A549 (cell line): ENCODE measurements around the gene KHDRBS1. TPM values are rescaled to one million over a fixed set of nuclear protein-coding genes. Genes with fewer than 3 reads are reported as not detected.
A peak's percentile ranks its signal among the peaks of the same experiment; 100 is the strongest.

Experiments used
- ATAC-seq, 2 experiments: fragments of 200-7000 bp in 1 of 2; fragments of >200 bp in 1 of 2; cut with Nextera tagmentation in 1 of 2; cut with Tn5 transposase in 1 of 2; 3 replicates each; pipeline versions ENCODE4 v1.8.0 to v1.9.1; 2018 to 2020; ENCODE audit warnings: mild to moderate bottlenecking in 1 of 2, moderate library complexity in 1 of 2
- CTCF ChIA-PET: fragments of 300-600 bp; sonication (Branson Sonifier 250); formaldehyde crosslinking; extraction: SDS; loops from one replicate; lab custom pipeline; 2021; ENCODE audit warnings: antibody characterized with exemption, inconsistent platforms; lab: Yijun Ruan, JAX
- POLR2A ChIA-PET: fragments of 350-600 bp; formaldehyde crosslinking; extraction: SDS; loops from one replicate; lab custom pipeline; 2021; ENCODE audit warnings: antibody characterized with exemption, inconsistent platforms; lab: Yijun Ruan, JAX
- DNase-seq, 2 experiments: peaks; one replicate each; pipeline versions ENCODE4 v3.0.0 to v3.0.0-alpha.2; 2011 to 2016; ENCODE audit warnings: low read depth in 1 of 2, low spot score in 1 of 2
- FAIRE-seq: peaks from 2 replicates; lab custom pipeline; 2011; peaks lifted over from hg19 to GRCh38; lab: Jason Lieb, UNC
- H3K27ac ChIP-seq, 2 experiments: fragments of >200 bp; sonication (Bioruptor Twin); formaldehyde crosslinking; 3 replicates each; pipeline ENCODE4 v1.5.1; 2016 to 2017
- H3K4me1 ChIP-seq: fragments of >200 bp; sonication (Bioruptor Twin); formaldehyde crosslinking; 3 replicates; pipeline ENCODE4 v1.6.1; 2016
- H3K4me2 ChIP-seq: fragments of >200 bp; sonication (Bioruptor Twin); formaldehyde crosslinking; 3 replicates; pipeline ENCODE4 v1.6.1; 2016
- H3K4me3 ChIP-seq: fragments of >200 bp; sonication (Bioruptor Twin); formaldehyde crosslinking; 3 replicates; pipeline ENCODE4 v1.5.1; 2016
- H3K9me3 ChIP-seq: fragments of >200 bp; sonication (Bioruptor Twin); formaldehyde crosslinking; 3 replicates; pipeline ENCODE4 v1.6.1; 2016
- BHLHE40 ChIP-seq: IDR thresholded peaks from 2 replicates; pipeline ENCODE4 v1.6.1; 2012; ENCODE audit warnings: low read depth, low read length, inconsistent platforms
- CEBPB ChIP-seq, 2 experiments: fragments of >200 bp in 1 of 2; sonication (Bioruptor Twin) in 1 of 2; formaldehyde crosslinking in 1 of 2; IDR thresholded peaks; 2 replicates each; pipeline ENCODE4 v1.6.1; 2012 to 2016
- CHD4 ChIP-seq: fragments of 200-600 bp; sonication (generic); IDR thresholded peaks from 2 replicates; pipeline ENCODE4 v1.6.1; 2016; ENCODE audit warnings: antibody characterized with exemption, mild to moderate bottlenecking, borderline replicate concordance
- EHF ChIP-seq: fragments of 250-450 bp; sonication (Bioruptor Pico); IDR thresholded peaks from 2 replicates; pipeline ENCODE4 v1.5.0; 2020; ENCODE audit warnings: mild to moderate bottlenecking
- EHMT2 ChIP-seq: fragments of 200-600 bp; sonication (generic); IDR thresholded peaks from 2 replicates; pipeline ENCODE4 v1.6.1; 2016; ENCODE audit warnings: antibody characterized with exemption, low read depth, mild to moderate bottlenecking, moderate library complexity
- FOSL2 ChIP-seq, 2 experiments: fragments of 450-650 bp in 1 of 2; fragments of >200 bp in 1 of 2; sonication (Bioruptor Twin) in 1 of 2; formaldehyde crosslinking; IDR thresholded peaks; 2 replicates each; pipeline versions ENCODE4 v1.5.0 to v1.6.1; 2016 to 2020; ENCODE audit warnings: mild to moderate bottlenecking in 1 of 2, moderate library complexity in 1 of 2
- GATA3 ChIP-seq: IDR thresholded peaks from 2 replicates; pipeline ENCODE4 v1.6.1; 2012; ENCODE audit warnings: borderline replicate concordance
- HOXB13 ChIP-seq: fragments of 250-450 bp; sonication (Bioruptor Pico); IDR thresholded peaks from 2 replicates; pipeline ENCODE4 v1.5.0; 2020; ENCODE audit warnings: low read depth, mild to moderate bottlenecking, moderate library complexity
- HOXB5 ChIP-seq: fragments of 250-450 bp; sonication (Bioruptor Pico); IDR thresholded peaks from 2 replicates; pipeline ENCODE4 v1.5.0; 2020; ENCODE audit warnings: mild to moderate bottlenecking, moderate library complexity
- MAFK ChIP-seq: fragments of 450-650 bp; IDR thresholded peaks from 2 replicates; pipeline ENCODE4 v1.6.1; 2014; ENCODE audit not compliant: partially characterized antibody
- MYC ChIP-seq: IDR thresholded peaks from 2 replicates; pipeline ENCODE4 v1.6.1; 2012; ENCODE audit warnings: mild to moderate bottlenecking, inconsistent platforms, low read length, improper control_type of control experiment, borderline replicate concordance
- NR3C1 ChIP-seq: fragments of >200 bp; sonication (Bioruptor Twin); formaldehyde crosslinking; IDR thresholded peaks from 3 replicates; pipeline ENCODE4 v1.6.1; 2017
- PHF8 ChIP-seq: fragments of 200-600 bp; sonication (generic); IDR thresholded peaks from 2 replicates; pipeline ENCODE4 v1.6.1; 2016; ENCODE audit warnings: low read depth, mild to moderate bottlenecking, antibody characterized with exemption, moderate library complexity, borderline replicate concordance
- POLR2A ChIP-seq: IDR thresholded peaks from 2 replicates; pipeline ENCODE4 v1.6.1; 2012; ENCODE audit warnings: mild to moderate bottlenecking, low read length
- RNF2 ChIP-seq: fragments of 200-600 bp; sonication (generic); IDR thresholded peaks from 2 replicates; pipeline ENCODE4 v1.6.1; 2016; ENCODE audit warnings: low read depth, mild to moderate bottlenecking, antibody characterized with exemption, moderate library complexity, borderline replicate concordance
- TFCP2L1 ChIP-seq: fragments of 250-450 bp; sonication (Bioruptor Pico); IDR thresholded peaks from 2 replicates; pipeline ENCODE4 v1.5.0; 2021; ENCODE audit warnings: mild to moderate bottlenecking
- ZNF302 ChIP-seq: fragments of 250-450 bp; sonication (Bioruptor Pico); IDR thresholded peaks from 2 replicates; pipeline ENCODE4 v1.9.0; 2021; ENCODE audit warnings: inconsistent platforms, mild to moderate bottlenecking, moderate library complexity
- ZSCAN20 ChIP-seq: fragments of 250-450 bp; sonication (Bioruptor Pico); IDR thresholded peaks from 2 replicates; pipeline ENCODE4 v1.8.0; 2022; ENCODE audit warnings: mild to moderate bottlenecking, moderate library complexity
- WGBS: methylation state at CpG from one replicate; pipeline ENCODE4 v1.1.6; 2017; ENCODE audit errors: missing lambda C conversion rate; 5-methylcytosine and 5-hydroxymethylcytosine counted together
- polyA plus RNA-seq, 4 experiments: library from polyadenylated mRNA; depleted of rRNA in 3 of 4; stranded (reverse); fragments of >200 nt; fragmentation: RNase III in 1 of 4; extraction: RNeasy Plus Mini Kit Qiagen cat#74134 plus additional on column Dnase treatment in 1 of 4; gene quantifications; 2 replicates in 3 of 4; 3 replicates in 1 of 4; pipeline ENCODE4 v1.2.3, GENCODE V29; 2011 to 2017
- TF ChIP-seq, protein P1 (sequence below): fragments of 150-350 bp; IDR thresholded peaks from 2 replicates; pipeline ENCODE4 v1.6.1; 2014; ENCODE audit warnings: low read depth, mild to moderate bottlenecking, low read length
- TF ChIP-seq, protein P2 (sequence below): IDR thresholded peaks from 2 replicates; pipeline ENCODE4 v1.6.1; 2012
- TF ChIP-seq, protein P3 (sequence below): fragments of 250-450 bp; sonication (Bioruptor Pico); IDR thresholded peaks from 2 replicates; pipeline ENCODE4 v1.5.0; 2020; ENCODE audit warnings: low read depth, mild to moderate bottlenecking, moderate library complexity

KHDRBS1 gene
- polyA plus RNA-seq, 2 of the 4 experiments (the other 2 are of a cell fraction) = 60.6 to 109 TPM

- TF ChIP-seq ZNF302 (CRISPR knock-in tag) (no peak), CEBPB (IDR thresholded peaks at IDR 0.05) (no peak), CHD4 (no peak), FOSL2 (IDR thresholded peaks at IDR 0.05) (no peak), FOSL2 (CRISPR knock-in tag; IDR thresholded peaks at IDR 0.05) (no peak)
- TF ChIP-seq, protein P1, sequence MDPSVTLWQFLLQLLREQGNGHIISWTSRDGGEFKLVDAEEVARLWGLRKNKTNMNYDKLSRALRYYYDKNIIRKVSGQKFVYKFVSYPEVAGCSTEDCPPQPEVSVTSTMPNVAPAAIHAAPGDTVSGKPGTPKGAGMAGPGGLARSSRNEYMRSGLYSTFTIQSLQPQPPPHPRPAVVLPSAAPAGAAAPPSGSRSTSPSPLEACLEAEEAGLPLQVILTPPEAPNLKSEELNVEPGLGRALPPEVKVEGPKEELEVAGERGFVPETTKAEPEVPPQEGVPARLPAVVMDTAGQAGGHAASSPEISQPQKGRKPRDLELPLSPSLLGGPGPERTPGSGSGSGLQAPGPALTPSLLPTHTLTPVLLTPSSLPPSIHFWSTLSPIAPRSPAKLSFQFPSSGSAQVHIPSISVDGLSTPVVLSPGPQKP = no peak
Observed at GRCh38 chr1:32023351-32023750, 9.7 kb downstream of the KHDRBS1 start (continued).

DNA sequence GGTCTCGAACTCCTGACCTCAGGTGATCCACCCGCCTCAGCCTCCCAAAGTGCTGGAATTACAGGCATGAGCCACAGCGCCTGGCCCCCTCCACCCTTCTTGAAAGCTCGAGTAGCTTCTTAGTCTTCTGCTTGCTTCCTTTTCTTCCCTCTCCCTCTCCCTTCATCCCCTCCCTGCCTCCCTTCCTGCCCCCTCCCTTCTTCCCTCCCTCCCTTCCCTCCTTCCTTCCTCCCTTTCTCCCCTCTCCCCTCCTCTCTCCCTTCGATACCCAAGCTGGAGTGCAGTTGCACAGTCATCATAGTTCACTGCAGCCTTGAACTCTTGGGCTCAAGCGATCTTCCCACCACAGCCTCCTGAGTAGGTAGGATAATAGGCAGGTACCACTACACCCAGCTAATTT lies 11.8 kb downstream of the KHDRBS1 start:
- CTCF ChIA-PET = no interaction called here
- DNase-seq (no peak), ATAC-seq (no peak), FAIRE-seq (no peak)
- H3K4me3 ChIP-seq = no peak overlapping the region
- H3K4me1 ChIP-seq = peaks cover 10% of the 10 kb centered on the region; the same call in 1 of the 3 replicates
- H3K27ac ChIP-seq = no peak overlapping the region
- 98% methylated on average over 6 of the region's 6 CpGs for WGBS
- H3K4me2 ChIP-seq = no peak overlapping the region
- no peaks in the 10 kb centered on the region for H3K9me3 ChIP-seq
- POLR2A ChIA-PET = no interaction called here
- TF ChIP-seq ZSCAN20 (CRISPR knock-in tag) (no peak), PHF8 (no peak), MAFK (no peak), BHLHE40 (no peak), CEBPB (IDR thresholded peaks at IDR 0.05) (no peak), POLR2A (no peak), MYC (no peak), CHD4 (no peak)
- TF ChIP-seq, protein P2, sequence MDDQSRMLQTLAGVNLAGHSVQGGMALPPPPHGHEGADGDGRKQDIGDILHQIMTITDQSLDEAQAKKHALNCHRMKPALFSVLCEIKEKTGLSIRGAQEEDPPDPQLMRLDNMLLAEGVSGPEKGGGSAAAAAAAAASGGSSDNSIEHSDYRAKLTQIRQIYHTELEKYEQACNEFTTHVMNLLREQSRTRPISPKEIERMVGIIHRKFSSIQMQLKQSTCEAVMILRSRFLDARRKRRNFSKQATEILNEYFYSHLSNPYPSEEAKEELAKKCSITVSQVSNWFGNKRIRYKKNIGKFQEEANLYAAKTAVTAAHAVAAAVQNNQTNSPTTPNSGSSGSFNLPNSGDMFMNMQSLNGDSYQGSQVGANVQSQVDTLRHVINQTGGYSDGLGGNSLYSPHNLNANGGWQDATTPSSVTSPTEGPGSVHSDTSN = no peak

DNA sequence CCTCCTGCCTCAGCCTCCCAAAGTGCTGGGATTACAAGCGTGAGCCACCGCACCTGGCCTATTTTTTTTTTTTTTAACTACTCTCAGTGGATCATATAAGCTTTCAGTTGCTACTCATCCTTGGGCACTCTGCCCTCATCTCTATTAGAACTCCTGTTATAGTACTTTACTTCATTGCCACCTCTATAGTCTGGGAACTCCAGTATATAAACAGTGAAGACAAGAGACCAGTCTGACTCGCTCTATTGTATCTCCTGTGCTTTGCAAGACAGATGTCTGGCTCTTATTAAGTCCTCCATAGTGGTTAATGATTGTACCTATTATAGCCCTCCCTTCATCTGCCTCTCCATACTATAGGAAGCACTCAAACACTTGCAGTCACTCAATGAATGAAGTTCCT lies 15.1 kb downstream of the KHDRBS1 start:
- ChIA-PET CTCF (no interaction called here), POLR2A (no interaction called here)
- 99% methylated on average over 3 of the region's 3 CpGs for WGBS
- no peak overlapping the region for H3K4me2 ChIP-seq
- no peak overlapping the region for H3K4me3 ChIP-seq
- no peak overlapping the region for H3K27ac ChIP-seq
- DNase-seq = no peak
- ATAC-seq = peak in 1 of 2 experiments; percentile 52; a peak in 3 of 6 replicates
- no peak for FAIRE-seq
- TF ChIP-seq MAFK = no peak
- no peak for TF ChIP-seq RNF2
- no peak for TF ChIP-seq HOXB13 (CRISPR knock-in tag)
- TF ChIP-seq HOXB5 (CRISPR knock-in tag) = no peak
- TF ChIP-seq NR3C1 = no peak
- H3K9me3 ChIP-seq = no peaks in the 10 kb centered on the region
- no peaks in the 10 kb centered on the region; the same call in 2 of the 3 replicates for H3K4me1 ChIP-seq

DNA sequence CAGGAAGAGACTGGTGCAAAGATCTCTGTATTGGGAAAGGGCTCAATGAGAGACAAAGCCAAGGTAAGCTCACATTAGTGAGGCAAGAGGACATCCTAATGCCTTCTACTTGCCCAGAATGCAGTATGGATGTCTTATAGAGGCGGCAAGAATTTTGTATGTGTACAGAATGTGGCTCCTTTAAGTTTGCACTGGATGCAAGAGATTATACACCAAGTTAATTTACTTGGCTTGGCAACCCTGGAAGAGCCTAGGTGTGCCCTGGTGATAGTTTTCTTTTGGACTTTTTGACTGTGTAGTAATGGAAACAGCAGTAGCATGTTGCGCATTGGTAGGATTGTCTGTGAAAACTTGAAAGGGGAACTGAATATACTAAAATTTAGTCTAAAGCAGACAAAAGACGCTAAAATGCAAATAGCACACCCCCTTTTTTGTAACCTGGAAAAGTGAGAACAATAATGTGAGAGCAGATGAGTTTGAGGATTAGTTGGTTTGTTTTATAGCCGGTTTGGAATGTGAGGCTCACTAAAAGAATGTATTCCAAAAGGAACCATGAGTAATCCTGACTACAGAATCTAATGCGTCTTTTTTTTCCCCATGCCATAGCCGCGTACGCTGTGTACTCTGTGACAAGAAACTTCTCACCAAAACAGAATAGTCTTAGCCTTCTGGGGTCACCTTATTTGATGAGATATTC lies 18.1 kb downstream of the KHDRBS1 start:
- Histone ChIP-seq H3K4me3 (no peak overlapping the region), H3K27ac (no peak overlapping the region)
- ATAC-seq (no peak), FAIRE-seq (no peak), DNase-seq (no peak)
- POLR2A ChIA-PET = no interaction called here
- no peak for TF ChIP-seq TFCP2L1 (CRISPR knock-in tag)
- TF ChIP-seq EHF (CRISPR knock-in tag) = no peak
- TF ChIP-seq EHMT2 = no peak
- no peak for TF ChIP-seq ZNF302 (CRISPR knock-in tag)
- TF ChIP-seq GATA3 = no peak
- TF ChIP-seq, protein P3, sequence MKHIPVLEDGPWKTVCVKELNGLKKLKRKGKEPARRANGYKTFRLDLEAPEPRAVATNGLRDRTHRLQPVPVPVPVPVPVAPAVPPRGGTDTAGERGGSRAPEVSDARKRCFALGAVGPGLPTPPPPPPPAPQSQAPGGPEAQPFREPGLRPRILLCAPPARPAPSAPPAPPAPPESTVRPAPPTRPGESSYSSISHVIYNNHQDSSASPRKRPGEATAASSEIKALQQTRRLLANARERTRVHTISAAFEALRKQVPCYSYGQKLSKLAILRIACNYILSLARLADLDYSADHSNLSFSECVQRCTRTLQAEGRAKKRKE (CRISPR knock-in tag) = no peak
- TF ChIP-seq, all 56 proteins: peak for 0
- Histone ChIP-seq H3K4me1 (no peaks in the 10 kb centered on the region; the same call in 2 of the 3 replicates), H3K4me2 (no peak overlapping the region), H3K9me3 (no peaks in the 10 kb centered on the region)
- WGBS = 82% methylated on average over 8 of the region's 8 CpGs
- CTCF ChIA-PET = interaction anchor here (0.7 kb wide), 1 partner anchor 91 kb away, joined by 3 read pairs; no protein-coding TSS in a partner anchor
